Common myeloid progenitor, CD34-positive (primary cell): ENCODE results near the gene BCL7B.
"Not testable (repeated sequence)": the region's sequence is repeated elsewhere in the genome, so short reads cannot be mapped to it uniquely, and the experiment has no call there.

Source experiments
- CTCF ChIA-PET: fragments of 350-600 bp; sonication (Branson Sonifier 250); formaldehyde crosslinking; loops from one replicate; lab custom pipeline; 2021; ENCODE audit warnings: antibody characterized with exemption; lab: Charles Lee
- POLR2A ChIA-PET: fragments of 350-600 bp; sonication (Branson Sonifier 250); formaldehyde crosslinking; loops from one replicate; lab custom pipeline; 2021; ENCODE audit warnings: antibody characterized with exemption; lab: Charles Lee
- DNase-seq, 3 donors: peaks; one replicate each; pipeline versions ENCODE4 v3.0.0 to v3.0.0-alpha.2; 2013
- H3K27ac ChIP-seq, 2 experiments: 1 replicate in 1 of 2; 2 replicates in 1 of 2; pipeline ENCODE4 v1.7.0; 2013; ENCODE audit warnings: inconsistent platforms in 2 of 2, low read length in 2 of 2, mild to moderate bottlenecking in 2 of 2, low read depth in 1 of 2, moderate library complexity in 1 of 2; ENCODE audit not compliant: severe bottlenecking in 2 of 2, insufficient read depth in 1 of 2, poor library complexity in 1 of 2
- H3K27me3 ChIP-seq, 5 experiments: replicated peaks in 2 of 5; 1 replicate in 3 of 5; 2 replicates in 2 of 5; pipeline versions ENCODE4 v1.6.1 to v1.7.0; 2013; ENCODE audit warnings: low read length in 4 of 5, mild to moderate bottlenecking in 2 of 5, moderate library complexity in 2 of 5, inconsistent platforms in 1 of 5; ENCODE audit not compliant: insufficient read depth in 5 of 5, control insufficient read depth in 4 of 5
- H3K36me3 ChIP-seq, 4 experiments: 1 replicate in 2 of 4; 2 replicates in 2 of 4; pipeline versions ENCODE4 v1.6.1 to v1.7.0; 2013; ENCODE audit warnings: low read length in 3 of 4, control low read depth in 1 of 4, mild to moderate bottlenecking in 1 of 4; ENCODE audit not compliant: control insufficient read depth in 4 of 4, insufficient read depth in 4 of 4
- H3K4me1 ChIP-seq, 4 experiments: 1 replicate in 3 of 4; 2 replicates in 1 of 4; pipeline versions ENCODE4 v1.6.1 to v1.7.1; 2013; ENCODE audit warnings: low read length in 3 of 4, mild to moderate bottlenecking in 3 of 4, control low read depth in 1 of 4, inconsistent platforms in 1 of 4, moderate library complexity in 1 of 4; ENCODE audit not compliant: control insufficient read depth in 4 of 4, insufficient read depth in 4 of 4; ENCODE audit errors: control extremely low read depth in 1 of 4
- H3K4me3 ChIP-seq, 7 experiments: 1 replicate in 4 of 7; 2 replicates in 3 of 7; pipeline versions ENCODE4 v1.5.1 to v1.7.0; 2013; ENCODE audit warnings: mild to moderate bottlenecking in 7 of 7, low read length in 6 of 7, moderate library complexity in 6 of 7, inconsistent platforms in 2 of 7, low read depth in 2 of 7, control low read depth in 1 of 7; ENCODE audit not compliant: insufficient read depth in 4 of 7, control insufficient read depth in 1 of 7; ENCODE audit errors: extremely low read depth in 1 of 7
- H3K9me3 ChIP-seq, 5 experiments: 1 replicate in 4 of 5; 2 replicates in 1 of 5; pipeline versions ENCODE4 v1.6.1 to v1.7.1; 2013; ENCODE audit warnings: low read length in 4 of 5, mild to moderate bottlenecking in 2 of 5, inconsistent platforms in 1 of 5, low read depth in 1 of 5, moderate library complexity in 1 of 5; ENCODE audit not compliant: control insufficient read depth in 4 of 5, insufficient read depth in 2 of 5; ENCODE audit errors: control extremely low read depth in 1 of 5
- WGBS: methylation state at CpG from one replicate; pipeline ENCODE4 v1.1.5; 2013; ENCODE audit not compliant: insufficient coverage; 5-methylcytosine and 5-hydroxymethylcytosine counted together

Gene BCL7B

DNA sequence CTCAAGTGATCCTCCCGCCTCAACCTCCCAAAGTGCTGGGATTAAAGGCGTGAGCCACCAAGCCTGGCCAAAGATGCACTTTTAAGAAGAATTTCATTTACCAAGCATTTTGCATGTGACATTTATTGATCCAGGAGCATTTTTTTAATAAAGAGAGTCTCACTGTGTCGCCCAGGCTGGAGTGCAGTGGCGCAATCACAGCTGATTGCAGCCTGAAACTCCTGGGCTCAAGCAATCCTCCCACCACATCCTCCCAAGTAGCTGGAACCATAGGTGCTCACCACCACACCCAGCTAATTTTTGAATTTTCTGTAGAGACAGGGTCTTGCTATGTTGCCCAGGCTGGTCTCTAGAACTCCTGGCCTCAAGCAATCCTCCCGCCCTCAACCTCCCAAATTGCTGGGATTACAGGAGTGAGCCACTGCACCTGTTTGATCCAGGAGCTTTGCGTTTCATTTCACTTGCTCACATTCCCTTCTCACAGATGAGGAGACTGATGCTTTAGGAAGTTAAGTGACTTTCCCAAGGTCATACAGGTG lies 25.2 kb upstream of the BCL7B start:
- 92% methylated on average over 4 of the region's 6 CpGs for WGBS
- no peaks in the 10 kb centered on the region for H3K36me3 ChIP-seq
- ChIA-PET POLR2A (no interaction called here), CTCF (interaction anchor here (2.0 kb wide), 1 partner anchor 24 kb away, joined by 7 read pairs; no protein-coding TSS in a partner anchor)
- peaks cover 8 to 33% (median 19%) of the 10 kb centered on the region in 4 experiments for H3K4me1 ChIP-seq
- H3K4me3 ChIP-seq, result no peak overlapping the region
- H3K27me3 ChIP-seq, result peaks cover 0 to 2% (median 0%) of the 10 kb centered on the region in 5 experiments
- no peak overlapping the region for H3K27ac ChIP-seq
- no peaks in the 10 kb centered on the region for H3K9me3 ChIP-seq
- no peak for DNase-seq

GRCh38 chr7:73581006-73581405 lies 23.5 kb upstream of the BCL7B start:
- CTCF ChIA-PET, result interaction anchor here (1.2 kb wide), 1 partner anchor 26 kb away, joined by 3 read pairs; no protein-coding TSS in a partner anchor
- 89% methylated on average over 4 of the region's 9 CpGs for WGBS
- H3K27me3 ChIP-seq, H3K9me3 ChIP-seq, H3K4me3 ChIP-seq, H3K36me3 ChIP-seq, DNase-seq, POLR2A ChIA-PET, H3K27ac ChIP-seq: not testable (repeated sequence)
- H3K4me1 ChIP-seq, result peaks cover 8 to 34% (median 28%) of the 10 kb centered on the region in 4 experiments

DNA sequence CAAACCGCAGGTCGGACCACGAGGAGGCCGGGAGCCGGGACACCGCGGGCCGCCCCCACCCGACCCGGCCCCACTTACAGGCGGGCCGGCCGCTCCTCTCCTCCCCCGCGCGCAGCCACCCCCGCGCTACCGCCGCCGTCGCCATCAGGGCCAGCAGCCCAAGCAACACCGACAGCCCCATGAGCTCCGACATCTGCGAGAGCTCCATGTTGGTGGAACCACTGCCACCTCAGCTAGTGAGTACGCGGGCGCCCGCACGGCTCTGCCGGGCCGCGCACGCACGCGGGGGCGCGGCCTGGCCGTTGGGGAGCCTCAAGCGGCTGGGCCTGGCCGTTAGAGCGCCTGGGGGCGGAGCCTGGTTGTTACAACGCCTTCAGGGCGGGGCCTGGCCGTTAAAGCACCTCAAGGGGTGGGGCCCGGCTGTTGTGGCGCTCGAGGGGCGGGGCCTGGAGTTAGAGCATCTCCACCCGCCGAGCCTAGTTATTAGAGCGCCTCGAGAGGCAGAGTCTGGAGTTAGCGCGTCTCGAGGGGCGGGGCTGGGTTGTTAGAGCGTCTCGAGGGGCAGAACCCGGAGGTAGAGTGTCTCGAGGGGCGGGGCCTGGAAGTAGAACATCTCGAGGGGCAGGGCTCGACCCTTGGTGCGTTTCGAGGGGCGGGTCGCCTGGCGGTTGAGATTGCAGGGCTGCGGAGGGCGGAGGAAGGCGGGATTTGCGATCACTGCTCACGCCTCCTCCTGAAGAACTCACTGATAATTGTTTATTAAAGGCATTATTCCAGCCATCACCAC lies 21.0 kb upstream of the BCL7B start, which contains the start of gene TBL2:
TSS of gene TBL2 (minus strand) at position 238 of the 787 bp plus-strand sequence. CDS start at position 208, 30 bp downstream.
- under 1% methylated on average over 43 of the region's 75 CpGs for WGBS
- no peaks in the 10 kb centered on the region for H3K9me3 ChIP-seq
- H3K27ac ChIP-seq, result peak within 1 kb of the TSS; percentile 64 to 91
- H3K4me3 ChIP-seq, result peak within 1 kb of the TSS; percentile 58 to 94 (median 86)
- H3K4me1 ChIP-seq, result peaks cover 8 to 34% (median 28%) of the 10 kb centered on the region in 4 experiments
- POLR2A ChIA-PET, result interaction anchor here (0.7 to 1.7 kb wide), 2 partner anchors 8 to 56 kb away, joined by 3 to 5 read pairs; partner anchors contain the start of gene BAZ1B
- DNase-seq, result peak; percentile 98 to 99 (median 99)
- CTCF ChIA-PET, result interaction anchor here (0.7 to 1.8 kb wide), 4 partner anchors 11 to 20 kb away, joined by 3 to 8 read pairs (median 4); no protein-coding TSS in a partner anchor
- no peaks in the 10 kb centered on the region for H3K27me3 ChIP-seq
- H3K36me3 ChIP-seq, result peaks cover 4 to 20% (median 14%) of the 10 kb centered on the region in 4 experiments

DNA sequence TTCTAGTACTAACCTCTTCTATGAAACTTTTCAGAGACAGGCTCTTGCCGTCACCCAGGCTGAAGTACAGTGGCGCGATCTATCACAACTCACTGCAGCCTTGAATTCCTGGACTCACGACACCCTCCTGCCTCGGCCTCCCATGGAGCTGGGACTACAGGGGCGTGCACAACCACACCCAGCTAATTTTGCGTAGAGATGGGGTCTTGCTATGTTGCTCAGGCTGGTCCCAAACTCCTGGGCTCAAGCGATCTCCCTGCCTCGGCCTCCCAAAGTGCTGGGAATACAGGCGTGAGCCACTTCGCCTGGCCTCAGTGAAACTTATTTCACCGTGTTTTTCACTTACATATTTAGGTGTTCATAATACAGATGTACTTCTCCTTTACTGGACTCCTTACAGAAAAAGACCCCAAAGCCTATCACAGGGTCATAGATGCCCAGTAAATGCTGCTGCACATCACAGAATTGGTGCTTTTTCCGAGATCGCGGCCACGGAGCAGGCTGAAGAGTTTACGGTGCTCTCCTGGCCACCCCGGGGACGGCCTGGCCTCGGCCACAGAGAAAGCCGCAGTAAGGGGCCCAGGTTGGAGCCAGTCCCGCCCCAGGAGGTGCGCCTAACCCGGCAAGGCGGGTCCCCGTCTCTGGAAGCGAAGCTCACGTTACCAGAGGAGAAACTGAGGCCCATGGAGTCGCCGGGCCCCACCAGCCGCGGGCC lies 20.3 kb upstream of the BCL7B start:
- Histone ChIP-seq H3K9me3 (no peaks in the 10 kb centered on the region), H3K4me3 (peak overlapping the region; percentile 47 to 94 (median 86)), H3K36me3 (peaks cover 8 to 28% (median 22%) of the 10 kb centered on the region in 4 experiments), H3K4me1 (peaks cover 8 to 34% (median 28%) of the 10 kb centered on the region in 4 experiments), H3K27me3 (no peaks in the 10 kb centered on the region), H3K27ac (peak overlapping the region; percentile 64 to 91)
- WGBS, result 16% methylated on average over 30 of the region's 32 CpGs
- POLR2A ChIA-PET, result interaction anchor here (0.7 to 1.7 kb wide), 3 partner anchors 9 to 55 kb away, joined by 3 to 5 read pairs (median 4); partner anchors contain the start of gene BAZ1B
- DNase-seq, result peak in 1 of 3 donors; percentile 15
- CTCF ChIA-PET, result interaction anchor here (0.6 to 1.8 kb wide), 5 partner anchors 10 to 53 kb away, joined by 3 to 8 read pairs (median 4); no protein-coding TSS in a partner anchor

- ChIA-PET CTCF (no interaction called here), POLR2A (interaction anchor here (1.2 kb wide), 1 partner anchor 8 kb away, joined by 3 read pairs; no protein-coding TSS in a partner anchor)
- Histone ChIP-seq H3K4me1 (peaks cover 0 to 15% (median 10%) of the 10 kb centered on the region in 4 experiments), H3K4me3 (no peak overlapping the region), H3K27ac (no peak overlapping the region), H3K27me3 (no peaks in the 10 kb centered on the region), H3K9me3 (no peaks in the 10 kb centered on the region), H3K36me3 (peaks cover 16 to 62% (median 50%) of the 10 kb centered on the region in 4 experiments)
- no peak for DNase-seq
- WGBS, result 96% methylated on average over 9 of the region's 11 CpGs
Measured at GRCh38 chr7:73573791-73574190, 16.3 kb upstream of the BCL7B start.

GRCh38 chr7:73573276-73573675 lies 15.8 kb upstream of the BCL7B start:
- Histone ChIP-seq H3K36me3 (peaks cover 16 to 64% (median 50%) of the 10 kb centered on the region in 4 experiments), H3K27ac (no peak overlapping the region), H3K4me1 (peaks cover 0 to 15% (median 10%) of the 10 kb centered on the region in 4 experiments), H3K4me3 (no peak overlapping the region), H3K9me3 (no peaks in the 10 kb centered on the region), H3K27me3 (no peaks in the 10 kb centered on the region)
- DNase-seq, result no peak
- WGBS, result 95% methylated on average over 9 of the region's 9 CpGs
- ChIA-PET POLR2A (interaction anchor here (1.2 kb wide), 1 partner anchor 8 kb away, joined by 3 read pairs; no protein-coding TSS in a partner anchor), CTCF (no interaction called here)
